ENCODE data around the gene PRCC. TPM values are rescaled to one million over a fixed set of nuclear protein-coding genes. Genes with fewer than 3 reads are reported as not detected.

The PRCC gene, protein sequence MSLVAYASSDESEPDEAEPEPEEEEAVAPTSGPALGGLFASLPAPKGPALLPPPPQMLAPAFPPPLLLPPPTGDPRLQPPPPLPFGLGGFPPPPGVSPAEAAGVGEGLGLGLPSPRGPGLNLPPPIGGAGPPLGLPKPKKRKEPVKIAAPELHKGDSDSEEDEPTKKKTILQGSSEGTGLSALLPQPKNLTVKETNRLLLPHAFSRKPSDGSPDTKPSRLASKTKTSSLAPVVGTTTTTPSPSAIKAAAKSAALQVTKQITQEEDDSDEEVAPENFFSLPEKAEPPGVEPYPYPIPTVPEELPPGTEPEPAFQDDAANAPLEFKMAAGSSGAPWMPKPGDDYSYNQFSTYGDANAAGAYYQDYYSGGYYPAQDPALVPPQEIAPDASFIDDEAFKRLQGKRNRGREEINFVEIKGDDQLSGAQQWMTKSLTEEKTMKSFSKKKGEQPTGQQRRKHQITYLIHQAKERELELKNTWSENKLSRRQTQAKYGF
- 10 to 100 TPM; 31.9 to 69.4 (median 38.9) TPM for polyA plus RNA-seq (ENCODE audit: low read depth in 6 of 6)

DNA sequence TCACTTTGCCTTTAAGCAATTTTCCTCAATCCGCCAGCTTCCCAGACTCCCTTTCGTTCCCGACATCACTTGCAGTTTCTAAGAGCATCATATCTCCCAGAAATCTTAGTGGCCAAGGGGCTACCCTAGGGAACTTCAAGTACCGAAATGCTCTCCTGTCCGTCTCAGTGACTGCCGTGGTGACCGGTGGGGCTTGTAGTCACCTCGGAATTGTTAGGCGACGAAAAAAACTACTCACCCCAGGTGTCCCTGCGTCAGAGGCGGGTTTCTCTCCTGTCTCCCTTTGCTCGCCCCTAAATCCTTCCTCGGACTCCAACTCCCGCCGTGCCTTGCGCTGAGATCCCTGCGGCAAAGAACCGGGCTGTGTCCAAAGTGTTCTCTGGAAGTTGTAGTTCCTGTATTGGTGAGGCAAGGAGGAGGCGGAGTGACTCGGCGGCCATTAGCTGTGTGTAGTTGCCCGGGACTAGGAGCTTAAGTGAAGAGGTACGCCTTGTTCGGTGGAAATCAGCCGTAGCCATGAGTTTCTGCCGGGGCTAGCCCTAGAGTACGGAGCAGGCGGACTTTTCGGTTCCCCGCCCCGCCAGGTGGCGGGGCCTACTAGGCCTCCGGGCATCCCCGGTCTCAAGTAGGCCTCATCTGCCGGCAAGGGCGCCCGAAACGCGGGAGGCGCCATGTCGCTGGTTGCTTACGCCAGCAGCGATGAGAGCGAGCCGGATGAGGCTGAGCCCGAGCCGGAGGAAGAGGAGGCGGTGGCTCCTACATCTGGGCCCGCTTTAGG, at the start of gene PRCC:
Gene PRCC, plus strand, starts transcription at position 435 of the 778 bp plus-strand sequence. Its CDS starts 237 bp downstream, at position 672.
- Mint-ChIP-seq H3K27ac (peak within 1 kb of the TSS in 4 of 6 donors; percentile 24 to 86 (median 60)), H3K4me3 (no peak within 1 kb of the TSS), H3K4me1 (peaks cover 31 to 38% (median 33%) of the 10 kb centered on the region in 3 donors), H3K27me3 (no peaks in the 10 kb centered on the region), H3K36me3 (peaks cover 12 to 13% of the 10 kb centered on the region in 2 donors), H3K9me3 (no peaks in the 10 kb centered on the region)
- DNase-seq (peak; percentile 98), ATAC-seq (ENCODE audit: low read depth in 2 of 2) (peak; percentile 91)

DNA sequence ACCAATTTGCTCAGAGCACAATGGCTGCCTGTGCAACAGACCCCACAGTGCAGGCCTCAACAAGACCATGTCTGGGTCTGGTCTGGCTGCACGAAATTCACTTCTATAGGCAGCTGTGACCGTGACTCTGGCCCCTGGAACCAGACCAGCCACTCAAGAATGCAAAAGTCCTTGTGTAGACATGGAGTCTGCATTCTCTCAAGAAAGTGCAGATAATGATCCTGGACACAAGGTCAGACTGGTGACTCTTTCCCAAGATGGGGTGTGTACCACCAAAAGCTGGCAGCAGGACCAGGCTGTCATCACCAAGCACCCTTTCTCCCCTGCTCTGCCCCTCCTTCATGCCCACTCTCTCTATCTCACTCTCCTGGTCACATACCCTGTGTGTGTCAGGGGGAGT, 46.2 kb upstream of the PRCC start:
- Mint-ChIP-seq H3K27ac (no peak overlapping the region), H3K4me3 (no peak overlapping the region), H3K27me3 (no peaks in the 10 kb centered on the region), H3K36me3 (peaks cover 17 to 24% of the 10 kb centered on the region in 2 donors), H3K9me3 (no peaks in the 10 kb centered on the region), H3K4me1 (peaks cover 15 to 21% (median 18%) of the 10 kb centered on the region in 3 donors)
- ATAC-seq (ENCODE audit: low read depth in 2 of 2) = no peak
- no peak for DNase-seq

DNA sequence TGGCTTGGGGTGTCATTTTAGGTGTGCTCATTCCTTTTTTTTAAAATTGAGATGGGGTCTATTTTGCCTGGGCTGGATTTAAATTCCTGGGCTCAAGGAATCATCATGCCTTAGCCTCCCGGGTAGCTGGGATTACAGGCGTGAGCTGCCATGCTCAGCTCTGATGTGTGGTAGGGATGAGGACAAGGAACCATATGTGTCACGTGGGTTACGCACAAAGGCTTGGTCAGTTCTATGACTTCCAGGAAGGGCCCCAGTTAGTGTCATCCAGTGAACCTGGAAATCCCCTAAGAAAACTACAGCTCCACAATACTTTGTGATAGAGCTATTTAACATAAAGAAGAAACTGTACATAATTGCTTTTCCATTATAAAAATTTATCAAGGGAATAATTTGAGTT, 45.8 kb upstream of the PRCC start:
- H3K27ac Mint-ChIP-seq = no peak overlapping the region
- ATAC-seq (ENCODE audit: low read depth in 2 of 2) (no peak), DNase-seq (no peak)
- H3K27me3 Mint-ChIP-seq = no peaks in the 10 kb centered on the region
- H3K9me3 Mint-ChIP-seq = no peaks in the 10 kb centered on the region
- H3K4me1 Mint-ChIP-seq = peaks cover 15 to 21% (median 18%) of the 10 kb centered on the region in 3 donors
- peaks cover 17 to 22% of the 10 kb centered on the region in 2 donors for H3K36me3 Mint-ChIP-seq
- no peak overlapping the region for H3K4me3 Mint-ChIP-seq

DNA sequence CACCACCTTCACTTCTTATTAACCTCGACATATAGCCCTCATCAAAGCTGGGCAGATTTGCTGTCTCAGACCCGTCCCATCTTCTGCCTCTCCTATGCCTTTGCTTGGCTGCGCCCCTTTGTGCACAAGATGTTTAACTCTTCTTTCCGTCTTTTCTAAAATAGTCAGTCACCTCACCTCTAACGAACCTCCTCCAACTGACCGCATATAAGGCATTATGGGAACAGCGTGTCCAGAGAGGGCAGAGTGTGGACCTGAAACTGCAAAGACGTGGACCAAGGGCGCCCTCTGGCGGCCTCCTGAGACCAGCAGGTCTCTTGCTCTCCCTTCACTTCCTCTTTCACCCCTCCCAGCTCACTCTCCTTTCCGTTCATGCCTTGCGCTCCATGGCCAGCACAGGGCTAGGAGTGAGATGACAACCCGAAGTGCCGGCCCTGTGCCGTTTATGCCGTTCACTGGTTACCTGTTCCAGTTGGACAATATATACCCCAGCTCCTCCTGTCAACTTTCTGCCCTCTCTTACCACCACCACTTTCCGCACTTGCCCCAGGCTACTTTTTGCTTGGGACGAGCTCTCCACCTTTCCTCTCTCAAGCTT, 41.6 kb upstream of the PRCC start:
- DNase-seq (peak; percentile 81), ATAC-seq (ENCODE audit: low read depth in 2 of 2) (peak; percentile 29 to 34)
- Mint-ChIP-seq H3K4me1 (peaks cover 24 to 31% (median 30%) of the 10 kb centered on the region in 3 donors), H3K9me3 (no peaks in the 10 kb centered on the region), H3K36me3 (peaks cover 11 to 16% of the 10 kb centered on the region in 2 donors), H3K27ac (no peak overlapping the region), H3K4me3 (no peak overlapping the region), H3K27me3 (no peaks in the 10 kb centered on the region)

DNA sequence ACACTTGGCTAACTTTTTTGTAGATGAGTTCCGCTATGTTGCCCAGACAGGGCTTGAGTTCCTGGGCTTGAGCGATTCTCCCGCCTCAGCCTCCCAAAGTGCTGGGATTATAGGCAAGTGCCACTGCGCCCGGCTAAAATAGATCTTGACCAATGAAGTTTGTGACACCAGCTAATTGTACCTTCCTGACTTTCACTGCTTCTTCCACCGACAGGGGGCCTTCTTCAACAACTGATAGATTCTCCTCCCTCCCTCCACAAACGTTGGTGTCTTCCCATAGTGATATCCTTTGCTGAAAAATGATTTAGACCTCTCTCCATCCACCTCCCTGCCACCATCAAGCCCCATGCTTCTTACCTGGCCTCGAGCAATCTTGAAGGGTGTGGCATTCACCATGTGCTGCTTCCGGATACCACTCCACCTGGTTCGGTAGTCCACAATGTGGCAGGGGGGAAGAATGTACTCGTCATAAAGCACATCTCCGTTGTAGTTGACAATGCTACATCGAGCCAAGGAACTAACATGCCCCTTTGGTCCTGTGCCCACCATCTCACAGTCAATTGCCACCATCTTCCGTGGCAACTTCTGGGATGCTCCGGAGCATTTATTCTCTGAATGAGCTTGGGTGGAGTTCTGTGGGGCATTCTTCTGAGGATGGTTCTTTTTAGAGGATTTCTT, 40.6 kb upstream of the PRCC start:
- Mint-ChIP-seq H3K9me3 (no peaks in the 10 kb centered on the region), H3K36me3 (peaks cover 11 to 16% of the 10 kb centered on the region in 2 donors), H3K4me1 (peaks cover 24 to 36% (median 31%) of the 10 kb centered on the region in 3 donors), H3K27me3 (no peaks in the 10 kb centered on the region), H3K4me3 (no peak overlapping the region), H3K27ac (peak overlapping the region in 1 of 6 donors; percentile 99)
- DNase-seq (no peak), ATAC-seq (ENCODE audit: low read depth in 2 of 2) (no peak)

DNA sequence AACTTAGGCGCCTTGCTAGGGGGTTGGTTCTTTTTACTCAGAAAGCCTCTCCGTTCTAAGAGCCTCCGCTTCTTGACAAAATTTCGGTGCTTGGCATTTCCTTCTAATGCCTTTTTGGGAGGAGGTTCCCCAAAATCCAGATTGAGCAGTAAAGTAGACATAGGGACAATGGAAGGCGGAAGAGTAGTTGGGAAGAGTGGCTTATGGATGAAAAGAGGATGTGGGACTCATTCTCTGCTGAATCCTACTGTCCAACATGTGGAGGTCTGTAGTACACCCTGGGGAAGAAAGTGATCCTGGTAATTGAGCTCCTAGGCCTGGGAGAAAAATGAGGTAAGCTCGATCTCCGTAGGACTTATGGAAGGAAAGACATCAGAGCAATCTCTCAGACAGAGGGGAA, 39.8 kb upstream of the PRCC start:
- peaks cover 11 to 16% of the 10 kb centered on the region in 2 donors for H3K36me3 Mint-ChIP-seq
- H3K9me3 Mint-ChIP-seq = no peaks in the 10 kb centered on the region
- no peaks in the 10 kb centered on the region for H3K27me3 Mint-ChIP-seq
- no peak overlapping the region for H3K4me3 Mint-ChIP-seq
- no peak for ATAC-seq (ENCODE audit: low read depth in 2 of 2)
- DNase-seq = no peak
- H3K27ac Mint-ChIP-seq = peak overlapping the region in 4 of 6 donors; percentile 97 to 99 (median 99)
- H3K4me1 Mint-ChIP-seq = peaks cover 24 to 36% (median 31%) of the 10 kb centered on the region in 3 donors

DNA sequence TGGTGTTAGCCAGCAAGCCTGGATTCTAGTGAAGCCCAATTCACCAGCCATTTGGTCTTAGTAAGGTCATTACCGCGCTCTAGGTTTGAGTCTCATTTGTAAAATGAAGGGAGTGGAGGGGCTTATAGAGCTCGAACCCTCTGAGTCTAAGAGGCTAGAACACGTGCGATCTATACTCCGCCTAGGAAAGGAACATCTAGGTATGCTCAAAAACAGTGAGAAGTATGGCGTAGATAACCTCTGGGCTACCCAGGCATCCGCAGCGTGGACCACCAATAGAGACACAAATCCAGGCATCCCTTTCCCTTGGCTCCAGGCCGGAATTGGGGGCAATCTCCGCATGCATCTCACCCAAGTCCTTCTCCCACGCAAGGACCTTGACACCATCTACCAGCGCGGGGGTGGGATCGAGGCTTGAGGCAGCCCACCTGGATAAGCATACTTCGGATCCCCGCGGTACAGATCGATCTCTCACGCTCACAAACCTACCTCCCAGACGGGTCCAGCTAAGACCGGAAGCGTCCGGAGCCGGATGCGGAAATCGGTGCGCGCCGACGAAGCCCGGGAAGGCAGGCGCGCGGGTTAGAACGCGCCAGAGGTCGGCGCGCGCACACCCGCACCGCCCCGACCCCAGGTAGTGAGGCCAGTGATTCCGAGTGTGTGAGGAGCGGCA, 39.3 kb upstream of the PRCC start, which contains the start of gene METTL25B:
Gene METTL25B, plus strand, starts transcription at position 544 of the 673 bp plus-strand sequence. CDS start 636 bp downstream, outside the sequence.
- Mint-ChIP-seq H3K4me1 (peaks cover 30 to 36% (median 36%) of the 10 kb centered on the region in 3 donors), H3K27me3 (no peaks in the 10 kb centered on the region), H3K27ac (peak within 1 kb of the TSS in 4 of 6 donors; percentile 97 to 99 (median 99)), H3K4me3 (no peak within 1 kb of the TSS), H3K36me3 (peaks cover 15 to 16% of the 10 kb centered on the region in 2 donors), H3K9me3 (no peaks in the 10 kb centered on the region)
- peak; percentile 44 to 52 for ATAC-seq (ENCODE audit: low read depth in 2 of 2)
- no peak for DNase-seq

DNA sequence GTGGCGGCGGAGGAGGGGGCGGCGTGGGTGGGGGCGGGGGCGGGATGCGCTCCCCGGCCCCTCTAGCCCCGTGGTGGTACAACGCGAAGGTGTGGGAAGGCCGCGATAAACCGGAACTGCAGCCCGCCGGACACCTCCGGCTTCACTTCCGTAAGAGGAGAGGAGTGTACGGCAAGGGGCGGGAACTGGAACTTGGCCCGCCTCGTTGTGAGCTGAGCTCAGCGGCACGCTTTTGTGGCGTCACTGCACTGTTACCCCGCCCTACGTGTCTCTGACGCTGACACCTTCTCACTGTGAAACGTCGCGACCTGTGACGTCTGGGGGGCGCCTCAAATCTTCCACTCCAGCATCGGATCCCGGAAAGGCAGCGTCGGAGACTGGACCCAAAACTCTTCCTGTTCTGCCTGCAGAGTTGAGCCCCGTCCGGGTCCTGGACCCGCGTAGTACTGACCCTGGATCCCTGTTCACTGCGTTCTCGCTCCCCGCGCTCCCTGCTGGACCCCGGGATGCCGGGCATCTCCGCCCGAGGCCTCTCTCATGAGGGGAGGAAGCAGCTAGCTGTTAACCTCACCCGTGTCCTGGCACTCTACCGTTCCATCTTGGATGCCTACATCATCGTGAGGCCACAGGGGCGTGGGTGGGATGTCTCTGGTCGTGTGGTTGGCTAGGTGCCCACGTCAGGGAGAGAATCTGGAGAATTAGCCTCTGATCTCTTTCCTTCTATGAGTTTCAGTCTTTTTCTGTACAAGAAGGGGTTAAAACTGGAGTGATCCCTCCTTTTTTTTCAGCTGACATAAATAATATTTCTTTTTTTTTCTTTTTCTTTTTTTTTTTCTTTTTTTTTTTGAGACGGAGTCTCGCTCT, 38.5 kb upstream of the PRCC start, which contains the start of gene ISG20L2:
Gene ISG20L2, minus strand, starts transcription at position 168 of the 864 bp plus-strand sequence. CDS start 1,114 bp downstream, outside the sequence.
- Mint-ChIP-seq H3K4me3 (no peak within 1 kb of the TSS), H3K4me1 (peaks cover 28 to 31% (median 30%) of the 10 kb centered on the region in 3 donors), H3K27ac (peak within 1 kb of the TSS in 4 of 6 donors; percentile 97 to 99 (median 99)), H3K36me3 (peaks cover 8 to 10% of the 10 kb centered on the region in 2 donors), H3K9me3 (no peaks in the 10 kb centered on the region), H3K27me3 (no peaks in the 10 kb centered on the region)
- ATAC-seq (ENCODE audit: low read depth in 2 of 2) (peak; percentile 91 to 92), DNase-seq (peak; percentile 93)

DNA sequence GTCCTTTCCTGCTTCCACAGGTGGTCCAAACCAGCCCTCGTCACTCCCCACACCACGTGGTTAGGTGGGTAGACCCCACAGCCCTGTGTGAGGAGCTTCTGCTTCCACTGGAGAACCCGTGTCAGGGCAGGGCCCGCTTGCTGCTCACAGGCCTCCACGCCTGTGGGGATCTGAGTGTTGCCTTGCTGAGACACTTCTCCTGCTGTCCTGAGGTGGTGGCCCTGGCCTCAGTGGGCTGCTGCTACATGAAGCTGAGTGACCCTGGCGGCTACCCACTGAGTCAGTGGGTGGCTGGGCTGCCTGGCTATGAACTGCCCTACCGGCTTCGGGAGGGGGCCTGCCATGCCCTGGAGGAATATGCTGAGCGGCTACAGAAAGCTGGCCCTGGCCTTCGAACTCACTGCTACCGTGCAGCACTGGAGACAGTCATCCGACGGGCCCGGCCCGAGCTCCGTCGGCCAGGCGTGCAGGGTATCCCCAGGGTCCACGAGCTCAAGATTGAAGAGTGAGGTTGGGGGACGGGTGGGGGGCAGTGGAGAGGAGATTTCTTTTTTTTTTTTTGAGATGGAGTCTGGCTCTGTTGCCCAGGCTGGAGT, 33.2 kb upstream of the PRCC start:
- Mint-ChIP-seq H3K36me3 (peaks cover 5 to 7% of the 10 kb centered on the region in 2 donors), H3K27ac (peak overlapping the region in 1 of 6 donors; percentile 62), H3K4me3 (no peak overlapping the region), H3K4me1 (peaks cover 19 to 27% (median 23%) of the 10 kb centered on the region in 3 donors), H3K27me3 (no peaks in the 10 kb centered on the region), H3K9me3 (no peaks in the 10 kb centered on the region)
- DNase-seq (no peak), ATAC-seq (ENCODE audit: low read depth in 2 of 2) (no peak)

DNA sequence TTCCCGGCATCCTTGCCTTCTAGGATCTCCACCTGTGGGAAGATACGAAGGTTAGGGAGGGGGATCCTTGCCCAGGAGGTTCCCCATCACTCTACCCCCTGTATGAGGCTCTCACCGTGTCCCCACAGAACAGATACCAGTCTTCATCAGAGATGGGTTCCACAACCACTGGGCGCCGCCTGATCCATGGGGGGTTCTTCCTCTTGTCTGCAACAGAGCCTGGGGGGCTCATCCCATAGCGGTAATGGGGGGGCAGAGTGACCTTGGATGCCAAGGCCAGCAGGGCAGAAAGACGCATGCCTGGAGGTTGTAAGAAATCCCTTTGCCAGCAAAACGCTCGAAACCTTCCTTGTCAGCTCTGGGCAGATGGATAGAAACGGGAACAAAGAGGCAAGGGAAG, 28.9 kb upstream of the PRCC start:
- ATAC-seq (ENCODE audit: low read depth in 2 of 2) (no peak), DNase-seq (no peak)
- peak overlapping the region in 2 of 6 donors; percentile 4 to 83 for H3K27ac Mint-ChIP-seq
- no peaks in the 10 kb centered on the region for H3K27me3 Mint-ChIP-seq
- H3K4me1 Mint-ChIP-seq = peaks cover 18 to 30% (median 26%) of the 10 kb centered on the region in 3 donors
- no peaks in the 10 kb centered on the region for H3K9me3 Mint-ChIP-seq
- H3K36me3 Mint-ChIP-seq = peaks cover 0 to 14% of the 10 kb centered on the region in 2 donors
- peak overlapping the region in 2 of 8 donors; percentile 35 to 79 for H3K4me3 Mint-ChIP-seq

DNA sequence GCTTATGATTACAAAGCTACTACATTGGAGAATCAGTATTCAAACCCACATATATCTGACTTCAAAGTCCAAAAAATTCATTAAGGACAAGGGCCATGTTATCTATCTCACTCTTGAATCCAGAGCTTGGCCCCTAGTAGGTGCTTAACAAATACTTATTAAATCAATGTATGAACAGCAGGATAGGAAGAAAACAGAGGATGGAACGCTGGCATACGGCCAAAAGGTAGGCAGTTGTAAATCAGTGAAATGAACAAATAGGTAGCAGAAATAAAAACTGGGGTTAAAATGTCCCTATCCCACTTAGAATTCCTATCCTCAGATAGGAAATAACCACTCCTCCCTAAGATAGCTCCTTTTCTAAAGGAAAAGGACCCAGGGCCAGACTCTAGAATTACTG, 28.4 kb upstream of the PRCC start:
- no peak for ATAC-seq (ENCODE audit: low read depth in 2 of 2)
- H3K27ac Mint-ChIP-seq = peak overlapping the region in 1 of 6 donors; percentile 4
- no peak for DNase-seq
- H3K36me3 Mint-ChIP-seq = peaks cover 0 to 19% of the 10 kb centered on the region in 2 donors
- H3K27me3 Mint-ChIP-seq = no peaks in the 10 kb centered on the region
- H3K9me3 Mint-ChIP-seq = no peaks in the 10 kb centered on the region
- H3K4me1 Mint-ChIP-seq = peaks cover 18 to 30% (median 26%) of the 10 kb centered on the region in 3 donors
- peak overlapping the region in 2 of 8 donors; percentile 15 to 79 for H3K4me3 Mint-ChIP-seq

Measured in naive B cell (primary cell).